Stomach (tissue), 4 donors: ENCODE measurements around the gene SEC31B.

Source experiments
- EP300 ChIP-seq: sonication (generic); formaldehyde crosslinking; IDR thresholded peaks from one replicate; pipeline ENCODE4 v1.6.1; 2017; ENCODE audit warnings: antibody characterized with exemption
- POLR2A ChIP-seq, 4 donors: fragments of 450-650 bp; IDR thresholded peaks; one replicate each; pipeline ENCODE4 v1.6.1; 2016; ENCODE audit warnings: antibody characterized with exemption in 4 of 4, control low read depth in 2 of 4, mild to moderate bottlenecking in 1 of 4, moderate library complexity in 1 of 4
- POLR2AphosphoS5 ChIP-seq, 3 donors: sonication (generic); formaldehyde crosslinking; IDR thresholded peaks; one replicate each; pipeline ENCODE4 v1.6.1; 2016; ENCODE audit warnings: antibody characterized with exemption in 3 of 3
- TF ChIP-seq, protein P1 (sequence below), 7 experiments: fragments of 450-650 bp in 4 of 7; fragments of 200-600 bp in 3 of 7; sonication (generic) in 3 of 7; IDR thresholded peaks; one replicate each; pipeline ENCODE4 v1.5.1; 2016 to 2019; ENCODE audit warnings: antibody characterized with exemption in 7 of 7, control low read depth in 2 of 7, mild to moderate bottlenecking in 1 of 7

DNA sequence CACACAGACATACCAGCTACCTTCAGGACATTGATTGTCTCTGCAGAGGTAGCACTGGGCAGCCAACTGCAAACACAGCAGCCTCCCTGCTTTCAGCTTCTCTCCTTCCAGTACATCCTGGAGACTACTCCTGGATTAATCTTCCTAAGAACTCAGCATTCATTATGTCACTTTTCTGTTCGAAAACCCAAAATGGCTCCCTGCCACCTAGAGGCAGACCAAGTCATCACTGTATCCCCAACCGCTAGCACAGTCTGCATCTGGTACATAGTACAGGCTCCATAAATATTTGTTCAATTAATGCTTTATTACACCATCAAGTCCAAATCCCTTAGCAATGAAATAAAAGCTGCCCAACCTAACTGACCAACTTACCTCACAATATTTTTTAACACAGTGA lies 5.0 kb upstream of the SEC31B start:
- TF ChIP-seq, protein P1, sequence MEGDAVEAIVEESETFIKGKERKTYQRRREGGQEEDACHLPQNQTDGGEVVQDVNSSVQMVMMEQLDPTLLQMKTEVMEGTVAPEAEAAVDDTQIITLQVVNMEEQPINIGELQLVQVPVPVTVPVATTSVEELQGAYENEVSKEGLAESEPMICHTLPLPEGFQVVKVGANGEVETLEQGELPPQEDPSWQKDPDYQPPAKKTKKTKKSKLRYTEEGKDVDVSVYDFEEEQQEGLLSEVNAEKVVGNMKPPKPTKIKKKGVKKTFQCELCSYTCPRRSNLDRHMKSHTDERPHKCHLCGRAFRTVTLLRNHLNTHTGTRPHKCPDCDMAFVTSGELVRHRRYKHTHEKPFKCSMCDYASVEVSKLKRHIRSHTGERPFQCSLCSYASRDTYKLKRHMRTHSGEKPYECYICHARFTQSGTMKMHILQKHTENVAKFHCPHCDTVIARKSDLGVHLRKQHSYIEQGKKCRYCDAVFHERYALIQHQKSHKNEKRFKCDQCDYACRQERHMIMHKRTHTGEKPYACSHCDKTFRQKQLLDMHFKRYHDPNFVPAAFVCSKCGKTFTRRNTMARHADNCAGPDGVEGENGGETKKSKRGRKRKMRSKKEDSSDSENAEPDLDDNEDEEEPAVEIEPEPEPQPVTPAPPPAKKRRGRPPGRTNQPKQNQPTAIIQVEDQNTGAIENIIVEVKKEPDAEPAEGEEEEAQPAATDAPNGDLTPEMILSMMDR (IDR thresholded peaks at IDR 0.05) = no peak
- TF ChIP-seq POLR2A (IDR thresholded peaks at IDR 0.05) (no peak), EP300 (no peak), POLR2AphosphoS5 (IDR thresholded peaks at IDR 0.05) (no peak)
